Gastroesophageal sphincter (tissue), 4 donors: ENCODE measurements around the gene NFYA. TPM values are rescaled to one million over a fixed set of nuclear protein-coding genes. Genes with fewer than 3 reads are reported as not detected.

Experiments used
- ATAC-seq: fragments of 150-250 bp; one replicate; pipeline ENCODE4 v1.9.1; 2016; ENCODE audit warnings: mild to moderate bottlenecking, moderate library complexity
- H3K27ac ChIP-seq, 4 donors: fragments of 200-600 bp; sonication (generic) in 3 of 4; 1 replicate in 3 of 4; 2 replicates in 1 of 4; pipeline ENCODE4 v1.5.1; 2016 to 2019
- H3K27me3 ChIP-seq: fragments of 200-600 bp; sonication (generic); one replicate; pipeline ENCODE4 v1.5.1; 2019
- H3K36me3 ChIP-seq, 2 donors: fragments of 200-600 bp; sonication (generic); one replicate each; pipeline ENCODE4 v1.5.1; 2019; ENCODE audit warnings: control low read depth in 1 of 2
- H3K4me1 ChIP-seq, 3 donors: fragments of 200-600 bp; sonication (generic); 1 replicate in 2 of 3; 2 replicates in 1 of 3; pipeline ENCODE4 v1.5.1; 2016 to 2019; ENCODE audit warnings: control low read depth in 2 of 3
- H3K4me3 ChIP-seq, 2 donors: fragments of 200-600 bp; sonication (generic); one replicate each; pipeline ENCODE4 v1.5.1; 2019; ENCODE audit warnings: mild to moderate bottlenecking in 1 of 2, moderate library complexity in 1 of 2
- H3K9me3 ChIP-seq, 3 donors: fragments of 200-600 bp; sonication (generic); one replicate each; pipeline ENCODE4 v1.5.1; 2017 to 2019; ENCODE audit warnings: control low read depth in 2 of 3
- CTCF ChIP-seq, 4 experiments: fragments of 200-600 bp in 2 of 4; fragments of 450-650 bp in 2 of 4; sonication (generic) in 1 of 4; IDR thresholded peaks; one replicate each; pipeline ENCODE4 v1.5.1; 2017 to 2019; ENCODE audit warnings: antibody characterized with exemption in 4 of 4, mild to moderate bottlenecking in 2 of 4, moderate library complexity in 2 of 4
- EP300 ChIP-seq: sonication (generic); formaldehyde crosslinking; IDR thresholded peaks from one replicate; pipeline ENCODE4 v1.6.1; 2017; ENCODE audit warnings: antibody characterized with exemption, mild to moderate bottlenecking
- POLR2A ChIP-seq, 2 donors: fragments of 450-650 bp; IDR thresholded peaks; one replicate each; pipeline ENCODE4 v1.6.1; 2017; ENCODE audit warnings: antibody characterized with exemption in 2 of 2, mild to moderate bottlenecking in 2 of 2, moderate library complexity in 1 of 2
- POLR2AphosphoS5 ChIP-seq: sonication (generic); formaldehyde crosslinking; IDR thresholded peaks from one replicate; pipeline ENCODE4 v1.6.1; 2017; ENCODE audit warnings: antibody characterized with exemption
- WGBS, 2 donors: methylation state at CpG; one replicate each; pipeline ENCODE4 v1.1.5; 2018; ENCODE audit warnings: low coverage in 1 of 2; 5-methylcytosine and 5-hydroxymethylcytosine counted together
- total RNA-seq, 4 donors: library from RNA; depleted of rRNA; stranded (reverse); fragments of >200 nt; gene quantifications; one replicate each; pipeline ENCODE4 v1.1.0, GENCODE V29; 2016

The NFYA gene
- total RNA-seq, 4 donors from 2014 or later: 6.6 to 17.7 (median 12.1) TPM

GRCh38 chr6:41040101-41040939 lies 32.5 kb upstream of the NFYA start:
- TF ChIP-seq POLR2A (IDR thresholded peaks at IDR 0.05) (no peak), CTCF (IDR thresholded peaks at IDR 0.05) (no peak), EP300 (no peak), POLR2AphosphoS5 (no peak)
- no peak overlapping the region for H3K27ac ChIP-seq
- H3K4me3 ChIP-seq: no peak overlapping the region
- no peaks in the 10 kb centered on the region for H3K4me1 ChIP-seq
- no peak for ATAC-seq
- 81 to 91% methylated on average over 2 to 3 of the region's 6 CpGs for WGBS, 2 donors
- H3K36me3 ChIP-seq: peaks cover 0 to 7% of the 10 kb centered on the region in 2 donors
- no peaks in the 10 kb centered on the region for H3K9me3 ChIP-seq
- no peaks in the 10 kb centered on the region for H3K27me3 ChIP-seq

- H3K9me3 ChIP-seq: no peaks in the 10 kb centered on the region
- H3K27me3 ChIP-seq: no peaks in the 10 kb centered on the region
- H3K27ac ChIP-seq: no peak overlapping the region
- peaks cover 0 to 7% of the 10 kb centered on the region in 2 donors for H3K36me3 ChIP-seq
- no peak for ATAC-seq
- WGBS, 2 donors: no CpG with 5 or more reads among the region's 1 CpG
- TF ChIP-seq POLR2AphosphoS5: no peak
- no peak for TF ChIP-seq CTCF (IDR thresholded peaks at IDR 0.05)
- no peak for TF ChIP-seq EP300
- no peak for TF ChIP-seq POLR2A (IDR thresholded peaks at IDR 0.05)
- H3K4me1 ChIP-seq: no peaks in the 10 kb centered on the region
- no peak overlapping the region for H3K4me3 ChIP-seq
Measured at GRCh38 chr6:41040940-41041536, 31.7 kb upstream of the NFYA start.

GRCh38 chr6:41042226-41043055 lies 30.3 kb upstream of the NFYA start, which contains the start of gene TSPO2:
TSPO2 (plus strand) TSS chr6:41042467; CDS start chr6:41042986, 519 bp downstream.
- H3K4me3 ChIP-seq: no peak within 1 kb of the TSS
- WGBS, 2 donors: 80 to 88% methylated on average over 7 to 10 of the region's 10 CpGs
- H3K36me3 ChIP-seq: peaks cover 0 to 7% of the 10 kb centered on the region in 2 donors
- ATAC-seq: no peak
- TF ChIP-seq POLR2AphosphoS5: no peak
- TF ChIP-seq POLR2A (IDR thresholded peaks at IDR 0.05): no peak
- no peaks in the 10 kb centered on the region for H3K27me3 ChIP-seq
- no peak within 1 kb of the TSS for H3K27ac ChIP-seq
- no peaks in the 10 kb centered on the region for H3K9me3 ChIP-seq
- H3K4me1 ChIP-seq: no peaks in the 10 kb centered on the region

GRCh38 chr6:41043151-41043550 lies 29.6 kb upstream of the NFYA start:
- WGBS, 2 donors: 100% methylated on average over 3 of the region's 3 CpGs; no CpG with 5 or more reads in 1 of the 2 donors

More at GRCh38 chr6:41043151-41043550, 29.6 kb upstream of the NFYA start:
- no peak for TF ChIP-seq CTCF (IDR thresholded peaks at IDR 0.05)
- no peak for TF ChIP-seq POLR2AphosphoS5
- TF ChIP-seq EP300: no peak
- no peak for TF ChIP-seq POLR2A (IDR thresholded peaks at IDR 0.05)
- H3K36me3 ChIP-seq: peaks cover 0 to 7% of the 10 kb centered on the region in 2 donors
- H3K4me1 ChIP-seq: no peaks in the 10 kb centered on the region
- no peak overlapping the region for H3K27ac ChIP-seq
- H3K4me3 ChIP-seq: no peak overlapping the region
- no peaks in the 10 kb centered on the region for H3K9me3 ChIP-seq
- ATAC-seq: no peak
- H3K27me3 ChIP-seq: no peaks in the 10 kb centered on the region
